Measurements from ENCODE around the gene KIAA1549.

DNA sequence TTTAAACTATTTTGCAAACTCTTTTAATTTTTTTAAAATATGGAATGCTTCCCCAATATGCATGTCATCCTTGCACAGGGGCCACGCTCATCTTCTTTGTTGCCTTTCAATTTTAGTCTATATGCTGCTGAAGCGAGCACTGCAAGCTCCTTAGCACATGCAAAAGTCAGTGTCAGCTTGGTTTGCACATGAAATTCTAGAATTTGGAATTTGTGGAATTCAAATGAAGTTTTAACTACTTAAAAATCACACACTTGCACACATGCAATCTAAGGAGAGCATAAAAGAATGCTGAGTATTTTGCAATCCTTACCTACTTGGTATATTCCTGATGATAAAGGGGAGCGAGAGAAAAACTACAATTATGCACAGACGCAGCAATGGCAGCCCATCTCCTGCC, 104.9 kb downstream of the KIAA1549 start:
- TF ChIP-seq, protein P1, sequence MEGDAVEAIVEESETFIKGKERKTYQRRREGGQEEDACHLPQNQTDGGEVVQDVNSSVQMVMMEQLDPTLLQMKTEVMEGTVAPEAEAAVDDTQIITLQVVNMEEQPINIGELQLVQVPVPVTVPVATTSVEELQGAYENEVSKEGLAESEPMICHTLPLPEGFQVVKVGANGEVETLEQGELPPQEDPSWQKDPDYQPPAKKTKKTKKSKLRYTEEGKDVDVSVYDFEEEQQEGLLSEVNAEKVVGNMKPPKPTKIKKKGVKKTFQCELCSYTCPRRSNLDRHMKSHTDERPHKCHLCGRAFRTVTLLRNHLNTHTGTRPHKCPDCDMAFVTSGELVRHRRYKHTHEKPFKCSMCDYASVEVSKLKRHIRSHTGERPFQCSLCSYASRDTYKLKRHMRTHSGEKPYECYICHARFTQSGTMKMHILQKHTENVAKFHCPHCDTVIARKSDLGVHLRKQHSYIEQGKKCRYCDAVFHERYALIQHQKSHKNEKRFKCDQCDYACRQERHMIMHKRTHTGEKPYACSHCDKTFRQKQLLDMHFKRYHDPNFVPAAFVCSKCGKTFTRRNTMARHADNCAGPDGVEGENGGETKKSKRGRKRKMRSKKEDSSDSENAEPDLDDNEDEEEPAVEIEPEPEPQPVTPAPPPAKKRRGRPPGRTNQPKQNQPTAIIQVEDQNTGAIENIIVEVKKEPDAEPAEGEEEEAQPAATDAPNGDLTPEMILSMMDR (conservative IDR thresholded peaks at IDR 0.05; ENCODE audit: low read depth, low read length) = no peak
- TF ChIP-seq, protein P2, sequence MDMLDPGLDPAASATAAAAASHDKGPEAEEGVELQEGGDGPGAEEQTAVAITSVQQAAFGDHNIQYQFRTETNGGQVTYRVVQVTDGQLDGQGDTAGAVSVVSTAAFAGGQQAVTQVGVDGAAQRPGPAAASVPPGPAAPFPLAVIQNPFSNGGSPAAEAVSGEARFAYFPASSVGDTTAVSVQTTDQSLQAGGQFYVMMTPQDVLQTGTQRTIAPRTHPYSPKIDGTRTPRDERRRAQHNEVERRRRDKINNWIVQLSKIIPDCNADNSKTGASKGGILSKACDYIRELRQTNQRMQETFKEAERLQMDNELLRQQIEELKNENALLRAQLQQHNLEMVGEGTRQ (IDR thresholded peaks at IDR 0.05; ENCODE audit: low read depth, low read length) = no peak
- TF ChIP-seq CHD1 (IDR thresholded peaks at IDR 0.05; ENCODE audit: low read depth, low read length) (no peak), BHLHE40 (IDR thresholded peaks at IDR 0.05; ENCODE audit: low read depth, low read length) (no peak), POLR2A (IDR thresholded peaks at IDR 0.05; ENCODE audit: low read depth, low read length) (no peak), RFX5 (IDR thresholded peaks at IDR 0.05; ENCODE audit: low read depth, low read length) (no peak), MAFK (IDR thresholded peaks at IDR 0.05; ENCODE audit: low read depth, low read length) (no peak), FOS (IDR thresholded peaks at IDR 0.05; ENCODE audit: low read depth, low read length) (no peak), RAD21 (IDR thresholded peaks at IDR 0.05; ENCODE audit: low read length) (no peak), CEBPB (IDR thresholded peaks at IDR 0.05; ENCODE audit: low read depth, low read length) (peak; percentile 23; the same call in 1 of the 2 replicates), SMC3 (IDR thresholded peaks at IDR 0.05; ENCODE audit: low read depth, low read length) (no peak), MAZ (IDR thresholded peaks at IDR 0.05; ENCODE audit: borderline replicate concordance, low read depth, low read length) (no peak)
- TF ChIP-seq, protein P3, sequence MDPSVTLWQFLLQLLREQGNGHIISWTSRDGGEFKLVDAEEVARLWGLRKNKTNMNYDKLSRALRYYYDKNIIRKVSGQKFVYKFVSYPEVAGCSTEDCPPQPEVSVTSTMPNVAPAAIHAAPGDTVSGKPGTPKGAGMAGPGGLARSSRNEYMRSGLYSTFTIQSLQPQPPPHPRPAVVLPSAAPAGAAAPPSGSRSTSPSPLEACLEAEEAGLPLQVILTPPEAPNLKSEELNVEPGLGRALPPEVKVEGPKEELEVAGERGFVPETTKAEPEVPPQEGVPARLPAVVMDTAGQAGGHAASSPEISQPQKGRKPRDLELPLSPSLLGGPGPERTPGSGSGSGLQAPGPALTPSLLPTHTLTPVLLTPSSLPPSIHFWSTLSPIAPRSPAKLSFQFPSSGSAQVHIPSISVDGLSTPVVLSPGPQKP (IDR thresholded peaks at IDR 0.05; ENCODE audit: borderline replicate concordance, low read depth, low read length) = no peak
